Activated CD4-positive, alpha-beta T cell treated with anti-CD3 and anti-CD28 coated beads, Interleukin-2, amount 10 ng/mL, durations not matched to agents 24 days and 14 days (primary cell): ENCODE data around the gene MCF2L2. TPM values are rescaled to one million over a fixed set of nuclear protein-coding genes. Genes with fewer than 3 reads are reported as not detected.
A peak's percentile ranks its signal among the peaks of the same experiment; 100 is the strongest.

Source experiments
- DNase-seq: peaks from one replicate; pipeline ENCODE4 v3.0.0; 2022
- H3K27ac Mint-ChIP-seq: one replicate; pipeline ENCODE4 v1.8.0; 2022; ENCODE audit warnings: mild to moderate bottlenecking, mixed read lengths
- H3K27me3 Mint-ChIP-seq: one replicate; pipeline ENCODE4 v1.8.0; 2022; ENCODE audit warnings: mixed read lengths
- H3K36me3 Mint-ChIP-seq: one replicate; pipeline ENCODE4 v1.8.0; 2022; ENCODE audit warnings: low read depth, mild to moderate bottlenecking, mixed read lengths
- H3K4me1 Mint-ChIP-seq: one replicate; pipeline ENCODE4 v1.8.0; 2021; ENCODE audit warnings: mixed read lengths
- H3K4me3 Mint-ChIP-seq: one replicate; pipeline ENCODE4 v1.8.0; 2022; ENCODE audit warnings: mild to moderate bottlenecking, moderate library complexity, mixed read lengths
- H3K9me3 Mint-ChIP-seq: one replicate; pipeline ENCODE4 v1.8.0; 2021; ENCODE audit warnings: mixed read lengths
- intact Hi-C: fragments of 100-400 bp; cut with micrococcal nuclease; formaldehyde crosslinking; loops from one replicate; pipeline ENCODE4 v1.15.1; 2023
- total RNA-seq: library from RNA; stranded (reverse); gene quantifications from 2 replicates; pipeline ENCODE4 v1.2.3, GENCODE V29; 2022

The MCF2L2 gene
- total RNA-seq, 1 donor from 2014 or later = 4.8 TPM

DNA sequence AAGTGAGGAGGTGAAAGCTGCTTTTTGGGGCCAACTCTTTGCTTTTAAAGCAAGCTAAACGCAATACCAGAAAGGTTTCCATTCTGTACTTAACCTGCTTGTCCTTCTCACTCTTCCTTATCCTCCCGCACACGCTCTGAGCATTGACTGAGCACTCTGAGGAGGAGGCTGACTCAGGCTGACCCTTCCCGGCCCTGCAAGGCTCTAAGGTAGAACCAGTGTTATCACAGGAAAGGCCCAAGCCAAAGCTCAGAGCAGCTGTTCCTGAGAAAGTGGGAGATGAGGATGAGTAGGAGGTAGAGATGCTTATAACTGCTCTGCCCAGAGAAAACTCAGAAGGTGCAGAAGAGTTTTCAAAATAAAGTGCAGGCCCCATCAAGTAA is 173.1 kb downstream of the MCF2L2 start:
- Mint-ChIP-seq H3K27ac (peak overlapping the region; percentile 77), H3K4me1 (peaks cover 24% of the 10 kb centered on the region), H3K4me3 (peak overlapping the region; percentile 83), H3K27me3 (peaks cover 12% of the 10 kb centered on the region), H3K9me3 (no peaks in the 10 kb centered on the region), H3K36me3 (peaks cover 6% of the 10 kb centered on the region)
- intact Hi-C loops = no loop called here
- no peak for DNase-seq

DNA sequence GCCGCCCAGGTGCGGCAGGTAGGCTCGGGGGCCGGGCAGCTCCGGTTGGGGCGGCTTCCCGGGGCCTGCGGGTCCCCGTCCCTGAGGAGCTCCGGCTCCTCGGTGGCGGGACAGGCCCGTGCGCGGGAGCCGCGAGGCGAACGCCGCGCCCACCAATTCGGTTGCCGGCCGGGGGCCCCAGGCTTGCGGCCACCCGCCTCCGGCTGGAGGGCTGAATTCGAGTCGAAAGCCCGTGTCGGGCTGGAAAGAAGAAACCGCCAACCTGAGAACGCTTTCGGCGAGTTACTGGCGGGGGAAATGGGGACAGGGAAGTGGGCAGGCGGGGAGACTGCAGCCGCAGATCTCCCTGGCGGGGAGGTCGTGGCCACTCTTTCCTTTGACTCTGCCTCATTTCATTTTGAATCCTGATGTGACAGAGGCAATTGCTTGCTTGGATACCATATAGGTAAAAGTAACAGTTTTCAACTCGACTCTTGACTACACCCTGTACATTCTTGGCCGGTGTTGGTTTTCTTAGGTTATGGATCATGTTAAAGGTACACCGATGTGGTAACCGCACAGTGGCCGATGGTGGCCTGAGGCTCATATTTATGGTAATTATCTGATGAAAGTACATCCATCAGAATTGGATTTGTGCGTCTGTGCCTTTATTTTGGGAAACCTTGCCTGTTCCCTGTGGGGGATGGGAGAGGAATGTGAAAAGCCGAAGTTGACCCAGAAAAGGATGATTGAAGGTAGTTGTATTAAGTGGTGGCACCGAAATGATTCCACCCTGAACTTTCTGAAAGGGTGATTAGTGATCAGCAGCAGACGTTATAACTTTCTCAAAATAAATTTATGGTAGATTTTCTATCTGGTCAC is 173.7 kb downstream of the MCF2L2 start:
- DNase-seq = peak; percentile 73
- Mint-ChIP-seq H3K27ac (peak overlapping the region; percentile 77), H3K4me3 (peak overlapping the region; percentile 83), H3K9me3 (no peaks in the 10 kb centered on the region), H3K27me3 (peaks cover 12% of the 10 kb centered on the region), H3K36me3 (peaks cover 6% of the 10 kb centered on the region), H3K4me1 (peaks cover 20% of the 10 kb centered on the region)
- intact Hi-C loops = loop anchor here (1.0 to 5.0 kb wide), 2 partner anchors 12 to 67 kb away; no protein-coding TSS in a partner anchor

DNA sequence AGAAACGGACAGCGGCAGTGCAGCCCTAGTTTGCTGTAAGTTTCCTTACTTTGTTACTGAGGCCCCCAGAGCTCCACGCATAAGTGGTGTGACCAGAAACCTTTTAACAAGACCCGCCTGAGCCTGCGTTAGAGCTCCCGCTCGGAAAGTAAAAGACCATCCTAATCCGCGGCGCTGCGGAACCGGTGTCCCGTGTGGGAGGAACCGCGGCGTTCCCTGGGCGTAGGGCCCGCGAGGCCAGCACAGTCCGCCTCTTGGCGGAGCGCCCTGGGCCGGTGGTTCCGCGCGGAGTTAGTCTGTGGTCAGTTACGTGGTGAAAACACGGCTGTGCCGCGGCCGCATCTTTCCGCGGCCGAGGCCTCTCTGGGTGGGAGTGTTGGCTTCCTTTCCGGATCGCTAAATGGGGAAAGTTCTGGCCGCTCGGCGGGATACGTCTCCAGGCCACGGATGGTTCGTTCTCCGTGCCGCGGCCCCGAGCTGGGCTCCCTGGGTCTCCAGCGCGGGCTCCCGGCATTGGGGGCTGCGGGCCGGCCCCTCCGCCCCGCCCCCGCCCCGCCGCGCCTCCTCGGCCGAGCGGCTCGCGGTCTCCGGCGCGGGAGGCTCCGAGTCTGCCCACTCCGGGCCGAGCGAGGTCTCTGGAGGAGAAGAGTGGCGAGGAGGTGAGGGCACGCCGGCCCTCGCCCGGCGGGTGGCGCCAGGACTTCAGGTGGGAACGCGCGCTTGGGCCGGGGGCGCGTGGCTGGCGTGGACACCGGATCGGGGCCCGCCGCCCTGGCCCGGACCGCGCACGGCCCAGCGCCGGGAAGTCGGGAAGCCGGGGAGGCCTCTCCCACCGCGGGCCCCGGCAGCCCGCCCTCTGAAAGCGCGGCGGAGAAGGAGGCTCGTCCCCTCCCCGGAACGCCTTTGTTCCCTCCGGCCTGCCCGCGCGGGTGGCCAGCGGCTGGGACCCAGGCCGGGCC is 174.6 kb downstream of the MCF2L2 start:
- peak; percentile 80 for DNase-seq
- Mint-ChIP-seq H3K36me3 (peaks cover 6% of the 10 kb centered on the region), H3K27ac (peak overlapping the region; percentile 72), H3K4me3 (peak overlapping the region; percentile 84), H3K27me3 (peaks cover 12% of the 10 kb centered on the region), H3K9me3 (no peaks in the 10 kb centered on the region), H3K4me1 (peaks cover 16% of the 10 kb centered on the region)
- intact Hi-C loops = loop anchor here (1.0 to 5.0 kb wide), 6 partner anchors 12 to 131 kb away; no protein-coding TSS in a partner anchor

DNA sequence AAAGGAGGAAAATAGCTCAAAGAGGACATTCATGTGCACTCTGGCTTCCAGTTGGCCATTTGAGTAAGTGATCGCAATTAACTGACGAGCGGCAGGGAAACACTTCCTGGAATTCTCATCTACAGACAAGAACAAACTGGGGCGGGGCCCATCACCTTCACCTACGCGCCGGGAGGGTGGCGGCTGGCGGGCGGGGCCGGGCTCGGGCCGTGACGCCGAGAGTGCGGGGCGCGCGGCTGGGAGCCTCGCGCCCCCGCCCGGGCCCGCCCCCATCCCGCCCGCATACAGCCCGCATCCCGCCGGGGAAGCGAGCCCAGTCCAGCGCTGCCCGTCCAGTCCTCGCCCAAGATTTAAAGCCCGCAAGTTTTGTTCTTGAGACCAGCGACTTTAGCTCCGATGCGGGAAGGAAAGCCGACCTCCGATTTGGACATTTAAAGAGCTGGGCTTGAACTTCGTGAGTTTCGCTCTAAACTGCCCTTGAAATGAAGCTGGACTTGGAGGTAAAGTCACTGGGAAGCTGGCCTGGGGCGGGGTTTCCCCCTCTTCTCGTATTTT is 175.4 kb downstream of the MCF2L2 start, which contains the start of gene B3GNT5:
Gene B3GNT5, plus strand, starts transcription at position 281 of the 555 bp plus-strand sequence. CDS start 16,546 bp downstream, outside the sequence.
- Mint-ChIP-seq H3K9me3 (no peaks in the 10 kb centered on the region), H3K36me3 (peaks cover 2% of the 10 kb centered on the region), H3K27ac (peak within 1 kb of the TSS; percentile 72), H3K4me3 (peak within 1 kb of the TSS; percentile 84), H3K4me1 (peaks cover 16% of the 10 kb centered on the region), H3K27me3 (peaks cover 12% of the 10 kb centered on the region)
- intact Hi-C loops = loop anchor here (1.0 to 5.0 kb wide), 5 partner anchors 29 to 130 kb away; no protein-coding TSS in a partner anchor
- peak; percentile 81 for DNase-seq

DNA sequence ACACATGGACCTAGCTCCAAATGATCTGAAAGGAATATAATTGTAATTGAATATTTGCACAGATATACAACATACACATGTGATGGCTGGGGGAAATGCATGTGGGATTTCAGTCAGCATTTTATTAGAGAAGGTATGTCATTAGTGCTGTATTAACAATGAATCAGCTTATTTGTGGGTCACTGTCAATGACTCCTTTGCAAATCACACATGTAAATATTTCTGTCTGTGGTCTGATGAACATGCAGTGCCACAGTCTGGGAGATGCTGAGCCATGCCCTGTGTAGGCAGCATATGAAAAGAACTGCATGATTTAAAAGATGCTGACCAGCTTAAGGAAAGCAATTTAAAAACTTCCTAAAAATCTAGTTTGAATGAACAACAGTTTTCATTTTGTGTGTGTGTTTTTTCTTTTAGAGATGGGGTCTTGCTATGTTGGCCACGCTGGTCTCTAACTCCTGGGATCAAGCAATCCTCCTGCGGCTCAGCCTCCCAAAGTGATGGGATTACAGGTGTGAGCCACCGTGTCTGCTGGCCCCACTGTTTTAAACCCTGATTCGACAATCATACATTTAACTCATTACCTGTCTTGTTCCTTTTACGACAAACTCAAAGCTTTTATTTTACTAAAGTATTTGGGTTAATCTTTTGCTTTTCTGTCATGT is 176.2 kb downstream of the MCF2L2 start:
- H3K4me1 Mint-ChIP-seq = peaks cover 13% of the 10 kb centered on the region
- H3K4me3 Mint-ChIP-seq = peak overlapping the region; percentile 59
- H3K36me3 Mint-ChIP-seq = peaks cover 2% of the 10 kb centered on the region
- no peak for DNase-seq
- no peak overlapping the region for H3K27ac Mint-ChIP-seq
- H3K9me3 Mint-ChIP-seq = no peaks in the 10 kb centered on the region
- H3K27me3 Mint-ChIP-seq = peaks cover 12% of the 10 kb centered on the region
- intact Hi-C loops = loop anchor here (2.0 to 5.0 kb wide), 3 partner anchors 65 to 131 kb away; no protein-coding TSS in a partner anchor

DNA sequence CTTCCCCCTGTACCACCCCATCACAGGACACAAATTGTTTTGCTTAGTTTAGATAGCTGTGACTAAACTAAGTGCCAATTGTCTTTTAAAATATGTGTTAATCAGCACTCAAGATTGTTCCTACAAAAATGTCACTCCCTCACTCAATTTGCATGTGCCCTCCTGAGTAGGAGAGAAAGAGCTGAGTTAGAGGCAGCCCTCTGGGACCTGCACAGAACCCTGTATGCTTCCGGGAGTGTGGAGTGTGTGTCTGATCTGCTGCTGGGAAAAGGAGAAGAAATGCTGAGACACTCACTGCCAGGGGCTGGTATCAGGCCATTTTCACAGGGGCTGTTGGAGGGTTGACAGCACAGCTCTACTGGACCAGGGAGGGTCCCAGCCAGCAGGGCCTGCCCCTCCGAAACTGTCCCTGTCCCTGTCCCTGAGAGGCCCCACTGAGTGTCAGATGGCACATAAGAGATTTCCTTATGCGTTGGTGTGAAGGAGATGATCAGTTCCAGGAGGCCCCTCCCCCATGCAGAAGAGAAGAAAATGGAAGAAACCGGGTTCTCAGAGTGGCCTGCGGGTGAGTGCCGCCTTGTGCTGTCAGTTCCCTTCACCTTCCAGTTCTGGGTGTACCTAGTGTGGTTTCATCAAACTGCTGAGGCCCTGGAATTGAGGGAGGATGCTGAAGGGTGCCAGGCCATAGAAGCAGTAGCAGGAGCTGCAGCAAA is 179.3 kb downstream of the MCF2L2 start:
- intact Hi-C loops = no loop called here
- no peaks in the 10 kb centered on the region for H3K9me3 Mint-ChIP-seq
- DNase-seq = no peak
- no peak overlapping the region for H3K27ac Mint-ChIP-seq
- no peak overlapping the region for H3K4me3 Mint-ChIP-seq
- H3K27me3 Mint-ChIP-seq = peaks cover 5% of the 10 kb centered on the region
- peaks cover 3% of the 10 kb centered on the region for H3K4me1 Mint-ChIP-seq
- H3K36me3 Mint-ChIP-seq = no peaks in the 10 kb centered on the region

DNA sequence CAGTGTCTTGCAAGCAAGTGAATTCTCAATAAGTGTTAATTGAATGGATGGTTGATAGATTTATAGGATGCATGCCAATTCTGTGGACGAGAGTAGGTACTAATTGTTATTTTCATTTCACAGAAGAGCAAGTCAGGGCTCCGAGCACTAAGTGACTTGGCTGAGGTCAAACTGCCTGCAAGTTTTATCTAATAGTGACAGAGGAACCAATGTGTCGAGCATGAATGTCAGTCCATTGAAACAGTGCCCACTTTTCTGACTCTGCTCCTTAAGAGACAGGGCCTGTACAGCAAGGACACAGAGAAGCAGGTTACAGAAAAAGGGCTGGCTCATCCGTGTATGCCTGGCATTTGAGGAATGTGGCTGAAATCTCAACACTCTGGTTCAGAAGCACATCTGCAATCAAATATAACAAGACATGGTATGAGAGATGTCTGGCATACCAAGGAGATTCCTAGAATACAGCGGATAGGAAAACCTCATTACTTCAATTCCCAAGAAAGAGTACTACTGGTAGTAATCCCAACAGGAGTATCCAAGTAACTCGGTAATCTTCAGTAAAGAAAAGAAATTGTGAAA is 181.3 kb downstream of the MCF2L2 start:
- peaks cover 4% of the 10 kb centered on the region for H3K36me3 Mint-ChIP-seq
- H3K4me3 Mint-ChIP-seq = no peak overlapping the region
- H3K27me3 Mint-ChIP-seq = no peaks in the 10 kb centered on the region
- peaks cover 10% of the 10 kb centered on the region for H3K9me3 Mint-ChIP-seq
- H3K4me1 Mint-ChIP-seq = no peaks in the 10 kb centered on the region
- H3K27ac Mint-ChIP-seq = no peak overlapping the region
- DNase-seq = no peak
- intact Hi-C loops = no loop called here

DNA sequence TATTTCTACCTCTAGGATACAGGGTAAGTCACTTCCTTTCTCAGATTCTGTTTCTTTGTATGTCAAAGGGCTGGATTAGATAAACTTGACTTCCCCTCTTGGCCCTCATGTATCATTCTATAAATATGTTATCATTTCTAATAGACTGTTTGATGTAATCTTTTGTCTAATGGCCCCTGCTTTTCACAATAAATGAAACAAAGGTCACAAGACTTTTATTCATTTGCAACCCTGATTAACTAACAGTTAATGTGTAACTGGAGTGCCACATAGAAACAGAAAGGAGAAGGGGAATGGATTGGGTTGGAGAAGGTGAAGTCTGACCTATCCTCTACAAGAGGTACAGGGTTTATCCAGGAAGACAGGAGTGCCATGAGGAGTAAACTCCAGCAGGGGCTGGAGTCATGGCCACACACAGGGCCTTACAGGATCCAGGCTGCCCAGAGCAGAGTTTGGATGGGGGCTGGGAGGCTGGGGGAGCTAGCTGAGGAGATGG is 183.4 kb downstream of the MCF2L2 start:
- intact Hi-C loops = no loop called here
- DNase-seq = no peak
- Mint-ChIP-seq H3K27ac (no peak overlapping the region), H3K27me3 (peaks cover 3% of the 10 kb centered on the region), H3K4me1 (no peaks in the 10 kb centered on the region), H3K9me3 (peaks cover 24% of the 10 kb centered on the region), H3K4me3 (no peak overlapping the region), H3K36me3 (peaks cover 12% of the 10 kb centered on the region)

DNA sequence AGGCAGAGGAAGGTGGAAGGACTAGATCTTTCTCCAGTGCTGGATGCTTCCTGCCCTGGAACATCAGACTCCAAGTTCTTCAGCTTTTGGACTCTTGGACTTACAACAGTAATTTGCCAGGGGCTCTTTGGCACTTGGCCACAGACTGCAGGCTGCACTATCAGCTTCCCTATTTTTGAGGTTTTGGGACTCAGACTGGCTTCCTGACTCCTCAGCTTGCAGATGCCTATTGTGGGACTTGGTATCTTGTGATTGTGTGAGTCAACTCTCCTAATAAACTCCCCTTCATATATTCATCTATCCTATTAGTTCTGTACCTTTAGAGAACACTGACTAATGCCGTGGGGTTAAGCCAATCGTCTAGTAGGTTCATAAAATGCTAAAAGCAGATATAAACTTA is 184.2 kb downstream of the MCF2L2 start:
- DNase-seq = no peak
- Mint-ChIP-seq H3K27me3 (peaks cover 6% of the 10 kb centered on the region), H3K9me3 (peaks cover 31% of the 10 kb centered on the region), H3K36me3 (peaks cover 15% of the 10 kb centered on the region), H3K4me1 (no peaks in the 10 kb centered on the region), H3K4me3 (no peak overlapping the region), H3K27ac (no peak overlapping the region)
- intact Hi-C loops = no loop called here

DNA sequence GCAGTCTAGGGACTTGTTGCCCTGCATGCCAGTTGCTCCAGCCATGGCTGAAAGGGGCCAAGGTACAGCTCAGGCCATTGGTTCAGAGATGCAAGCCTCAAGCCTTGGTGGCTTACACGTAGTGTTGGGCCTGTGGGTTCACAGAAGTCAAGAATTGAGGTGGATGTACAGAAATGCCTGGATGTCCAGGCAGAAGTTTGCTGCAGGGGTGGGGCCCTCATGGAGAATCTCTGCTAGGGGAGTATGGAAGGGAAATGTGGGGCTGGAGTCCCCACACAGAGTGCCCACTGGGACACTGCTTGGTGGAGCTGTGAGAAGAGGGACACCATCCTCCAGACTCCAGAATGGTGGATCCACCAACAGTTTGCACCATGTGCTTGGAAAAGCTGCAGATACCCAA is 186.0 kb downstream of the MCF2L2 start:
- H3K4me3 Mint-ChIP-seq = no peak overlapping the region
- no peak overlapping the region for H3K27ac Mint-ChIP-seq
- H3K4me1 Mint-ChIP-seq = no peaks in the 10 kb centered on the region
- H3K36me3 Mint-ChIP-seq = peaks cover 15% of the 10 kb centered on the region
- intact Hi-C loops = no loop called here
- peaks cover 6% of the 10 kb centered on the region for H3K27me3 Mint-ChIP-seq
- no peak for DNase-seq
- H3K9me3 Mint-ChIP-seq = peaks cover 32% of the 10 kb centered on the region

DNA sequence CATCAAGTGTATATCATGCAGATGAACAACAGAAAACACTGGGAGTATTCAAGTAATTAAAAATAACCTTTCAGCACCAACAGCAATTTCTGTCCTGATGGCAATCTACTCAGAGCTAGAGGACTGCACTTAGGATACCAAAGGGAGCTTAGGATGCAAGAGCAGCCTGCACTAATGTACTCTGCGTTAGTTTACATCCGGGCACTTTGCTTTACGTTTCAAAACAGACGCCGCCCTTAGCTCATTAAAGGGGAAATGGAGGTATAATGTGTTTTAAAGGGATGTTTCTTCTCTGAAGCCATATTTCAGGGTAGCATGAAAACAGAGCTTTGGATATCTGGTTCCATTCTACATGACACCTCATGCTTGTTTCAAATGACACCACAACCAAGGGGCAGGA is 189.4 kb downstream of the MCF2L2 start:
- H3K4me1 Mint-ChIP-seq = no peaks in the 10 kb centered on the region

DNA sequence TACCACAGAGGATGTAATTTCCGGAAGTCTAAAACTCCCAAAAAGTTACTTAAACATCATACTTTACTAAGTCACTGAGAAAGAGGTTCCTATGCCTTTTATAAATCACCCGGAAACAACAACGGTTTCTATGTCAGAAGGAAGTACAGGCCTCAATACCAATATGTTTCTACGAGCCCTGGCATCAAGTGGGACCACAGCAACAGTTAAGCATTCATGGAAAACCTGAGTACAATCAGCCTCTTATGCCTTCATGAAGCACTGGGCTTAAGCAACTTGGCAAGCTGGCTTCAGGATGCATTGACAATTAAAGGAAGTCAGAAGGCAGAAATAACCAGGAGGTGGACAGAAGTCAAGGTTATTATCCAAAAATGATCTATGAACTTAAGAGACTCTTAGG is 194.5 kb downstream of the MCF2L2 start:
- H3K4me1 Mint-ChIP-seq = no peaks in the 10 kb centered on the region
- no peaks in the 10 kb centered on the region for H3K27me3 Mint-ChIP-seq
- H3K36me3 Mint-ChIP-seq = no peaks in the 10 kb centered on the region
- H3K9me3 Mint-ChIP-seq = no peaks in the 10 kb centered on the region
- no peak overlapping the region for H3K27ac Mint-ChIP-seq
- DNase-seq = no peak
- intact Hi-C loops = no loop called here
- no peak overlapping the region for H3K4me3 Mint-ChIP-seq

More for the DNA sequence above, 189.4 kb downstream of the MCF2L2 start:
- Mint-ChIP-seq H3K4me3 (no peak overlapping the region), H3K27me3 (peaks cover 6% of the 10 kb centered on the region), H3K9me3 (peaks cover 32% of the 10 kb centered on the region), H3K36me3 (peaks cover 15% of the 10 kb centered on the region), H3K27ac (no peak overlapping the region)
- intact Hi-C loops = no loop called here
- DNase-seq = no peak
